Activated CD4-positive, alpha-beta T cell treated with anti-CD3 and anti-CD28 coated beads, Interleukin-2, amount 10 ng/mL, durations not matched to agents 7 days and 5 days (primary cell): ENCODE data around the gene MMP27. TPM values are rescaled to one million over a fixed set of nuclear protein-coding genes. Genes with fewer than 3 reads are reported as not detected.

Experiments used
- total RNA-seq, 2 experiments: library from RNA; stranded (reverse); gene quantifications; one replicate each; pipeline ENCODE4 v1.2.3, GENCODE V29; 2021

MMP27 gene
- total RNA-seq, 2 experiments from 2014 or later: not detected

Other genes starting within 250 kb of the MMP27 start
- not detected for gene MMP7, start 175.0 kb downstream of the MMP27 start, total RNA-seq
- not detected for gene MMP20, start 80.4 kb downstream of the MMP27 start, total RNA-seq
- not detected for gene MMP8, start 19.2 kb upstream of the MMP27 start, total RNA-seq
- not detected for gene MMP10, start 74.9 kb upstream of the MMP27 start, total RNA-seq
- not detected for gene MMP1, start 92.4 kb upstream of the MMP27 start, total RNA-seq
- not detected for gene MMP3, start 137.8 kb upstream of the MMP27 start, total RNA-seq
- not detected for gene MMP12, start 169.2 kb upstream of the MMP27 start, total RNA-seq
- not detected for gene MMP13, start 250.0 kb upstream of the MMP27 start, total RNA-seq